Activated B cell treated with CpG ODN at 0.5 μM for 24 hours (primary cell): ENCODE data around the gene ZC3H18. TPM values are rescaled to one million over a fixed set of nuclear protein-coding genes. Genes with fewer than 3 reads are reported as not detected.

Experiments used
- ATAC-seq: fragments of 200-7000 bp; cut with Tn5 transposase; one replicate; pipeline ENCODE4 v1.10.0; 2021; ENCODE audit warnings: low read depth, mild to moderate bottlenecking, moderate library complexity
- CTCF ChIA-PET: fragments of 350-600 bp; sonication (Branson Sonifier 250); formaldehyde crosslinking; loops from one replicate; lab custom pipeline; 2021; ENCODE audit warnings: antibody characterized with exemption; lab: Charles Lee
- POLR2A ChIA-PET: fragments of 350-600 bp; sonication (Branson Sonifier 250); formaldehyde crosslinking; loops from one replicate; lab custom pipeline; 2021; ENCODE audit warnings: antibody characterized with exemption; lab: Charles Lee
- DNase-seq: peaks from one replicate; pipeline ENCODE4 v3.0.0; 2022
- H3K27ac Mint-ChIP-seq: one replicate; pipeline ENCODE4 v1.8.0; 2020; ENCODE audit warnings: mixed read lengths
- H3K27me3 Mint-ChIP-seq: one replicate; pipeline ENCODE4 v1.8.0; 2021; ENCODE audit warnings: mixed read lengths
- H3K36me3 Mint-ChIP-seq: one replicate; pipeline ENCODE4 v1.8.0; 2021; ENCODE audit warnings: low read depth, mixed read lengths
- H3K4me1 Mint-ChIP-seq: one replicate; pipeline ENCODE4 v1.8.0; 2021; ENCODE audit warnings: mixed read lengths
- H3K4me3 Mint-ChIP-seq: one replicate; pipeline ENCODE4 v1.8.0; 2020; ENCODE audit warnings: mild to moderate bottlenecking, mixed read lengths
- H3K9me3 Mint-ChIP-seq: one replicate; pipeline ENCODE4 v1.8.0; 2020; ENCODE audit warnings: mixed read lengths
- CTCF ChIP-seq: fragments of 200-600 bp; IDR thresholded peaks from one replicate; pipeline ENCODE4 v1.8.0; 2022; ENCODE audit warnings: antibody characterized with exemption, mild to moderate bottlenecking
- intact Hi-C: fragments of 100-400 bp; cut with micrococcal nuclease; formaldehyde crosslinking; loops from one replicate; pipeline ENCODE4 v1.15.1; 2024
- total RNA-seq: library from RNA; stranded (reverse); gene quantifications from 2 replicates; pipeline ENCODE4 v1.2.3, GENCODE V29; 2022

Gene ZC3H18
- total RNA-seq, 1 donor from 2014 or later = 74.2 TPM

GRCh38 chr16:88613911-88614817 is 44.0 kb downstream of the ZC3H18 start:
- no peaks in the 10 kb centered on the region for H3K4me1 Mint-ChIP-seq
- no peaks in the 10 kb centered on the region for H3K9me3 Mint-ChIP-seq
- POLR2A ChIA-PET = no interaction called here
- no peaks in the 10 kb centered on the region for H3K27me3 Mint-ChIP-seq
- DNase-seq (no peak), ATAC-seq (no peak)
- intact Hi-C loops = no loop called here
- H3K4me3 Mint-ChIP-seq = no peak overlapping the region
- no peak overlapping the region for H3K27ac Mint-ChIP-seq
- H3K36me3 Mint-ChIP-seq = peaks cover 79% of the 10 kb centered on the region
- TF ChIP-seq CTCF = no peak
- CTCF ChIA-PET = no interaction called here

- no peak overlapping the region for H3K4me3 Mint-ChIP-seq
- peaks cover 80% of the 10 kb centered on the region for H3K36me3 Mint-ChIP-seq
- ChIA-PET CTCF (no interaction called here), POLR2A (no interaction called here)
- H3K9me3 Mint-ChIP-seq = no peaks in the 10 kb centered on the region
- no peak for TF ChIP-seq CTCF
- H3K27ac Mint-ChIP-seq = no peak overlapping the region
- intact Hi-C loops = no loop called here
- no peaks in the 10 kb centered on the region for H3K27me3 Mint-ChIP-seq
- DNase-seq = no peak
- no peak for ATAC-seq
- H3K4me1 Mint-ChIP-seq = no peaks in the 10 kb centered on the region
Measured at GRCh38 chr16:88614818-88615580, 44.8 kb downstream of the ZC3H18 start.

GRCh38 chr16:88616320-88616719 is 46.1 kb downstream of the ZC3H18 start:
- Mint-ChIP-seq H3K27me3 (no peaks in the 10 kb centered on the region), H3K9me3 (no peaks in the 10 kb centered on the region), H3K4me1 (no peaks in the 10 kb centered on the region), H3K36me3 (peaks cover 72% of the 10 kb centered on the region), H3K27ac (no peak overlapping the region), H3K4me3 (no peak overlapping the region)
- DNase-seq (no peak), ATAC-seq (no peak)
- CTCF ChIA-PET = no interaction called here
- POLR2A ChIA-PET = interaction anchor here (0.5 kb wide), 1 partner anchor 532 kb away, joined by 3 read pairs; no protein-coding TSS in a partner anchor
- TF ChIP-seq CTCF = no peak
- intact Hi-C loops = no loop called here

- no peak for ATAC-seq
- TF ChIP-seq CTCF = no peak
- CTCF ChIA-PET = no interaction called here
- POLR2A ChIA-PET = no interaction called here
- no peak overlapping the region for H3K4me3 Mint-ChIP-seq
- intact Hi-C loops = no loop called here
- no peaks in the 10 kb centered on the region for H3K9me3 Mint-ChIP-seq
- no peaks in the 10 kb centered on the region for H3K4me1 Mint-ChIP-seq
- H3K27me3 Mint-ChIP-seq = no peaks in the 10 kb centered on the region
- H3K27ac Mint-ChIP-seq = no peak overlapping the region
- DNase-seq = no peak
- H3K36me3 Mint-ChIP-seq = peaks cover 71% of the 10 kb centered on the region
Measured at GRCh38 chr16:88616736-88617135, 46.5 kb downstream of the ZC3H18 start.
